CMK (cell line): ENCODE results near the gene CHRNB2.
A peak's percentile ranks its signal among the peaks of the same experiment; 100 is the strongest.

ENCODE experiments used
- DNase-seq: peaks from one replicate; pipeline ENCODE4 v3.0.0-alpha.2; 2010; ENCODE audit warnings: low read depth

The CHRNB2 gene

DNA sequence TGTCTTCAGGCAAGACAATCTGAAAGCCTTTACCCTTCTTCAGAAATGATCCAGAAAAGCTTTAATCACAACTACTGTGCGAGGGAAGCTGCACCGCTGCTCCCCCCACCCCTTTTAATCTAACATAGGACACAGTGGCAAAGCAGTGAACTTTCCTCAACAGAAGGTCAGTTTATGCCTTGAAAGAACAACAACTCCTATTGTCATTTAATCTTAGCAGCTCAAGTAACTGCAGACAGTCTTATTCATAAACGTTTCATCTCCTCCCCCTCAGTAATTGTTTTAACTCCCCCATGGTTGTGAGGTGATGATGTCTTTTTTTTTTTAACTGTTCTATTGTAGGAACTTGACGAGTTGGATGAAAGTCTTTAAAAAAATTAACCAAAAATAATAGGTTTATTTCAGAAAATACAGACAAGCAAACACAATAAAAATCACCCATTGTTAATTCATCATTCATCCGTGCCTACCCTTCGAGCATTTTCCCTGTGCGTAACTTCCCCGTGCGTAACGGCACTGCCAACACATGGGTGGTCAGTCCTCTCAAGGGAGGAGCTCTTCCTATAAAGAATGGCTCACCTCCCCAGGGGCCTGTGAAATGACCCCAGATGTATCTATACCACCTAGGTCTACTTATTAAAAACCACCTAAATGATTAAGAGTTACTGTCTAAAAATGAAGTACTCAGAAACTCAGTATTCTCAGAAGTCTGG lies 43.7 kb downstream of the CHRNB2 start:
- no peak for DNase-seq

DNA sequence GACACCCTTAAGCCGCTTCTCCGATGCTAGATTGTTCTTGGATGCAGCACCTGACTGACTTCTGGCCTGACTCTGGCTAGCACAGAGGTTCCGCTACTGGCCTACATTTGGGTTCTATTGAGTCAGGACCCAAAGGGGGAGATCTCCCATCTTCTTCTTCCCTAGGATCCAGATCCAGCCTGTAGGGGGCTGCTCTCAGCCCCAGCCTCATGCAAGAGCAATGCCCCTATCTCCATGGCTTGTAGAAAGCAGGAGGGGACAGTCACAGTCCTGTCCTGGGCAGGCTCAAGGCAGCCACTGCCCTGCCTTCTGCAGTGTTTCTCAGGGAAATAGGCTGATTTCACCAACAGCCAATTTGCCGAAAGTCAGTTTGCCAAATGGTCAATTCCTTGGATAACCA lies 46.7 kb downstream of the CHRNB2 start:
- DNase-seq, result no peak

DNA sequence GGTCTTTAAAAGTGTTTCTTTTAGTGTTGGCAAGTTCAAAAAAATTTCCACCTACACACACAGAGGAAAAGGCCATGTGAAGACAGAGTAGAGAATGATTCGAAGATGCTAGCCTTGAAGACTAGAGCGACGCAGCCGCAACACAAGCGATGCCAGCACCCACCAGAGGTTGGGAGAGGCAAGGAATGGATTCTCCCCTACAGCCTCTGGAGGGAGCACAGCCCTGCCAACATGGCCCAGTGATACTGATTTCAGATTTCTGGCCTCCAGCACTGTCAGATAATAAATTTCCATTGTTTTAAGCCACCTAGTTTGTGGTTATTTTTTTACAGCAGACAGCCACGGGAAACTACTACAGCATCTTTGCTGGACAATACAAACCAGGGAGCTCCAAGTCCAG lies 47.3 kb downstream of the CHRNB2 start:
- no peak for DNase-seq

DNA sequence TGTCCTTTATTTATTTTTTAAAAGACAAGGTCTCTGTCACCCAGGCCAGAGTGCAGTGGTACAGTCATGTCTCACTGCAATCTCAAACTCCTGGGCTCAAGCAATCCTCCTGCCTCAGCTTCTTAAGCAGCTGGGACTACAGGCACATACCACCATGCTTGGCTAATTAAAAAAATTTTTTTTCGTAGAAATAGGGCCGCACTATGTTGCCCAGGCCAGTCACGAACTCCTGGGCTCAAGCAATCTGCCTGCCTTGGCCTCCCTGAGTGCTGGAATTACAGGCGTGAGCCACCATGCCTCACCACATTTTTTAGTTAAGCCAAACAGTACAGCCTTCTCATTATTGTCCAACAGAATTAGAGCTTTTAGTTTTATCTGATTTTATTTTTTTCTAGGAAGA lies 47.8 kb downstream of the CHRNB2 start:
- DNase-seq, result no peak

DNA sequence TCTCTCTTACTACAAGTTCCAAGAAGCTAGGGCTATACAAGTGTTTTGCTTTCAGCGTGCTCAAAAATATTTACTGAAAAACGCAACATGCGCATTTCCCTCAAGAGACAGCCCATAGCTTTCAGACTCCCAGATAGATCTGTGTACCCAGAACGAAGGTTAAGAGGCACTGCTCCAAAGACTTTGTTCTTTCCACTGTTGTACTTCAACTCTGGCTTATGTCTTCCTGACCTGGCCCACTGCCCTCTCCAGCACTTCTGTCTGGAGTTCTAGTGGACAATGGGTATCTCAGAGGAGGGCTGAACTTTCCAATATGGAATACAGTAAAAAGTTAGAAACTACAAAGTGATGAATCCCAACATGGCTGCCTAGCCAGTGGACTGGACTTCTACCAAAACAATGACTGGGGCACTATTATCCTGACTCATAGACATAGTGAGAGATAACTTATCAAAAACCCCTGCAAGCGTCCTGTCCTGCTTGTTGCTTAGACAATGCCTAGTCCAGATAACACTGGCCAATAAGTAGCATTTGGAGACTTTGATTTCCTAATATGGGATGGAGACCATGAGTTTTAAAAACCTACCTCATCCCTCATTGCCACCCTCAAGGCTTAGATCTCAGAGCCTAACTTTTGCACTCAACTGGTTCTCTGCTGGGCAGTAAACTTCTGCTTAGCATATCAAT lies 49.2 kb downstream of the CHRNB2 start:
- DNase-seq, result no peak

DNA sequence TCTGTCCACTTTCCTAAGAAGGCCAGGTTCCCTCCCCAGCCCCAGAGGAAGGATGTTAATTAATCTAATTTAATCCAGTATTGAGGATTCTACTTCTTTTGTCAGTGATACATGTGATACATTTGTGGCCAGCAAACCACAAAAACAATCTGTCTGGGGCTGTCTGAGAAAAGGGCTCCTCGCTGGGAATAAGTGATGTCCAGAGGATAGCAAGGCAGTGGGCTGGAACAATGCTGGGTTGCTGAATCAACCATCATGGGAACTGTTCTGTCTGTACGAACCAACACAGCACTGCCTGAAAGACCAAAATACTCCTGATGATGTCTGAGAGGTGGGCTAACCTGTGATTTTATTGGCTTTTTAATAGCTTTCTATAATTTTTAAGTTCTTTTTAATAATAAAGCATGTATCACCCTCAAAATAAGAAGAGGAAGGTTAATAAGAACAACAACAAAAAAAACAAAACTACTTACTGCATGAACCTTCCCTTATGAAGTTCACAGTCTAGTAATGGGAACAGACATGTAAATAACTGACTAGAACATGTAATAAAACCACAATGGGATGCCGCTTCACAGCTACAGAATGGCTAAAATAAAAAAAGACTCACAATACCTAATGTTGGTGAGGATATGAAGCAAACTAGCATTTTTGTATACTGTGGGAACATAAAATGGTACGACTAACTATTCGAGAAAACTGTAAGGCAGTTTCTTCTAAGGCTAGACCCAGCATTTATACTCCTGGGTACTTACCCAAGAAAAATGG lies 51.8 kb downstream of the CHRNB2 start:
- DNase-seq, result no peak

DNA sequence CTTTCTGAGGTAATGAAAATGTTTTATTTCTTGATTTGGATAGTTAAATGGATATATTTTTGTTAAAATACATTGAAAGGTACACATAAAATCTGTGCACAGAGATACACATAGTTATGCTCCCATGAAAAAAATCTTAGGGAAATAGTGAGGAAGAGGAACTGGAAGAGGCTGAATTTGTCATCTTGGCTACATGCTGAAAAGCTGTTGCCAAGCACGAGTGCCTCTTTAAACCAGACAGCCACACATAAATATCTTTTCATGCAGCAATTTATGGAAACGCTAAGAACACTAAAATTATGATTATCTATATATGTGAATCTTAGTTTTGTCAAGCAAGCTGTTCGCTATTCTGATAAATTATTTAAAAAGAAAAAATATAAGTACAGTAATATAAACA lies 53.2 kb downstream of the CHRNB2 start:
- no peak for DNase-seq

DNA sequence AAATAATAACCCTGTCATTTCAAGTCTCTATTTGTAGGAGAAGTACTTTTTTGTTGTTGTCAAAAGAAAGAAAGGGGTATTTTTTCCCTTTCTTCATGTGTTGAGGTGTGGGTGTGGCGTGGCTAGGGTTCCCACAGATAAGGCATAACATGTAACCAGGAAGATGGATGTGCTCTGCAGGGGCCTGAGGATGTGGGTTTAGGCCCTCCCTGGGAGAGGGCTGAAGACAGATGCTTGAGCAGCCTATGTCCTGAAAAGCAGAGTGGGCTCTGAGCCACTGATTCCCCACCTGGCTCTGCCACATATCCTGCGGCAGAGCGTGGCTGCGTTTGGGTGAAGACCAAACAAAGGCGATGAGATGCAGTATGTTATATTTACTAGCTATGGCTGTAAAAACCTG lies 54.3 kb downstream of the CHRNB2 start:
- no peak for DNase-seq

DNA sequence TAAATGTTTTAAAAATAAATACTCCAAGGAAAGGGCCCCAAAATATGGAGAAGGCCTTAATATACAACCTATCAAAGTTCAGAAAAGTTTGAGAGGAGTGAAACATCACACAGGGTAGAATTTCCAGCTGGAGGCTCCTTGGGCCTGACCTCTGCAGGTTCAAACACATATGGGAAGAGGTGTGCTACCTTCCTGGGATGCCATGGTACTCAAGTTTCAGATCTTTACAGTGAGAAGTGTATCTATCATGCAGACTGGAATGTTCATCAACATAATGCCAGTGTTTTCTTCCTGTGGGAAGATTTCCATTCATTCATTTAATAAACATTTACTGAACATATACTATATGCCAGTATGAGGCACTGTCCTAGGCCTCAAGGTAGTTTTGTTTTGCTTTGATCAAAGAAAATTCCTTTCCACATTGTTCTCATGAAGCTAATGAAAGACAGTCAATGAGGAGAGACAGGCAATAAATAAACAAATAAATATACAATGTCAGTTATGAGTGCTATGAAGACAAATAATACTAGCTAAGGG lies 55.0 kb downstream of the CHRNB2 start:
- no peak for DNase-seq

DNA sequence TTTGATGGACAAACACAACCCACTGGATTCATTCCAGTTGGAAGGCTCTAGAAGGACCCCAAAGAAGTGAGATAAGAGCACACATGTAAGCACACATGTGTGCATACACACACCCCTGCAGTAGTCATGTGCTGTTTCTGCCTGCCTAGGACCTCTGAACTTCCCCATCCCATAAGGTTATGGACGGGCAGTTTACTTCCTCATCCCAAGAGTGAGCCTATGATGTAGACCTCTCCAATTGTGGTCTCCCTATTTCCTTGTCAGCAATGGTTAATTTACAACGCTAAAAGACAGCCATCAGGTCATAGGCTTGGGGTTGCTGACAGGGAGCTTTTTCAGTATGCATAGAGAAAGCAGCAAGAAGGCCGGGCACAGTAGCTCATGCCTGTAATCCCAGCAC lies 55.8 kb downstream of the CHRNB2 start:
- no peak for DNase-seq

DNA sequence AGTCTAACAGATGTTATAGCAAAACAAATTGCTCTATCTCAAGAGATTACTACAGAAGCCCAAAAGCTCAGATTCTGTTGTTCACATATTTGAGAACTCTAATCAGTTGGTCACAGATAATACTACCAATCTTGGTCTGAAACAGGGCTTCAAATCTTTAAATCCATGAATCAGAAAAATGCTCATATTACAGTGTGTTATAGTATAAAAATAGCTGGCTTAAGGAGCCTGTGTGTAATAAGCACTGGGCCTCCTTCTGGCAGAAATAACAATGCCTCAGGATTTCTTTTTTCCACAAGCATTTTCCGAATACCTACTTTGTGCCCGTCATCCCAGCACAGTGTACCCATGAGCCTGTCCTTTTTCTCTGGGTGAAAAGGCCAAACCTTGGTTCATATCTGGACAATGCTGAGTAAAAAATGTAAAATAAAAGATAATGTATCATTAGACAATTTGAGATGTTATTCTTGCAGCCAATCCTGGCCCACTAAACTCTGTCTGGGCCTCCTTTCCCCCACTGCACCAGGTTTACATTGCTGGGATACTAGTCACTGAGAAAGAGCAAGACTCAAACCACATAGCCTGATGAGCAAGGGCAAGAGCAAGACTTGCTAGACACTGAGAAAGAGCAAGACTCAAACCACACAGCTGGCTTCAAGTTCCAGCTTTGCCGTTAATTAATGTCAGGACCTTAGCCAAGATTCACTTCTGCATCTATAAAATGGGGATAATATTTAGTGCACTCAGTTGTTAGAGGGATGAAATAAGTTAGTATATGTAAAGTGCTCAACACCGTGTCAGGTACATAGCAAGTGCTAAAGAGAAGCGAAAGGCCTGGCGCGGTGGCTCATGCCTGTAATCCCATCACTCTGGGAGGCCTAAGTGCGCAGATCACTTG lies 57.4 kb downstream of the CHRNB2 start:
- no peak for DNase-seq

DNA sequence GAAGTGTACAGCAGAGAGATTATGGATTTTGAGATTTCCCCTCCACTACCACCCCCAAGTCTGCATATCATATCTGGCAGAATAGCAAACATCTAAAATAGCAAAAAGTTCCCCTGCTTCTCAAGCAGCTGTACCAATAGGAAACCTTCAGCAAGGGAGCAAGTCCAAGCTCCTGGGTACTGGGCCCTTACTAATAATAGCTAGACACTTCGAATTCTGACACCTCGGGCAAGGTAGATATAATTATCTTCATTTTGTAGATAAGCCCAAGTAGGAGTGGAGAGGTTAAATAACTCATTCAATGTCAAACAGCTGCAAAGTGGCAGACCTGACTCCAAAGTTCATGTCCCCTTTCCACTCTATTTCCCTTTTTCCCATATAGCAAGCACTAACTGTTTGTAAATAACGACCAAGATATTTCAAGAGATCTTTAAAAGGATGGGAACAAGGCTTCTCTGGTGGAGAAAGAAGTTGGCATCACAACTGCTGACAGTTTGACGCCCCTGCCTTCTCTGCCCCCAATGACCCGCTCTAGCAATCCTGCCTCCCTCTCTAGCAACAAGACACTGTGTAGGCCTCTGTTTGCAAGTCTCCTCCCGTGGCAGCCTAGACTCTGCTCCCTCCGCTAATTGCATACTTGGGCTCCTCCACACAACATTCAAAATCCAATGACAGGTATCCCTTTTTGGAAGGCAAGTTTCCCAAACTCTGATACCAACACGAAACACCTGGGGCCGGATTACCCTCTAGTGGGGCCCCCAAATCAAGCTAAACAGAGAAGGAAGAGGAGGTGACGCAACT lies 59.1 kb downstream of the CHRNB2 start:
- DNase-seq, result no peak

DNA sequence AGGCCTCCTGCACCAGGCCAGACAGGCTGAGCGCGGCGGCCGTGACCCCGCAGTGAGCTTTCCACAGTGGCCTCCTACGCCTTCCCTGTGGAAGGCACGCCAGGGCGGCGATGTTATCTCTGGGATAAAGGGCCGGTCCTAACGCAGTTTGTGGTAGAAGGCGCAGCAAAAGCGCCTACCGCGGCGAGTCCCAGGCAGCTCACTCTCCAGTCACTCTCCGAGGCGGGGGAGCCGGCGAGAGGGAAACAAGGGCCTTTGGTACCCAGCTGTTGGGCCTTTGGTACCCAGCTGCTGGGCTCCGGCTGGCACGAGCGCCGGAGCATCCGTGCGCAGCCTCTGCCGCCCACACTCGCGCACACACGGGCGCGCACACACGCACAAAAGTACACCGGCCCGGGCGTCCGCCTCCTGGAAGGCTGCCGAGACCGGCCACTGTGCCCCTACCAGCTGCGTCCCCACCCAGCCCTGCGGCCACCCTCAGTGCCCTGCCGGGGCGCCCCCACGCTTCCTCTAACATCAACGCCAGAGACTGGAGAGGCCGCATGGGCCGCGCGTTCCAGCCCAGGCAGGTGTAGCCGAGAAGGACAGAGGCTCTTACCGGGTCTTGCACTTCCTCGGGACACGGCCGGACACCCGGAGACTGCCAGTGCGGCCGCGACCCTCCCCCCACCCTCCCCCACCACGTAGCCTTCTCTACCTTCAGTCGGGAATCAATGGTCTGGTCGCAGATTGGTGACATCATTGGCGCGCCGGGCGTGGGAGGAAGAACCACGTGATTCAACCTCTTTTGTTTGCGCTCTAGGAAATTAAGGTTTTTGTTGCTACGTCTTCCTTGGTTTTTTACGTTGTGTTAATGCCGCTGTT lies 59.9 kb downstream of the CHRNB2 start:
- DNase-seq, result peak; percentile 83

DNA sequence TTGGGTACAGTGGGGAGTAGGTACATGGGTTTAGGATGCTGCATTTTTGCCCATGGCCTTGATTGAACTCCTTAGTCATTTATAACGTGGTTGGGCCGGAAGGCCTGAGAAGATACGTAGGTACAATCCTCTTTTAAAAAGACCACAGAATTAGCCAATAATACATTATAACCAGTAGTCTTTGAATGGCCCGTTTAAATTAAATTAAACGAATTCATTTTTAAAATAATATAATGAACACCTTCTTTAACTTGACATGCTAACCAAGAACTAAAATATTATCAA lies 60.5 kb downstream of the CHRNB2 start:
- DNase-seq, result no peak

DNA sequence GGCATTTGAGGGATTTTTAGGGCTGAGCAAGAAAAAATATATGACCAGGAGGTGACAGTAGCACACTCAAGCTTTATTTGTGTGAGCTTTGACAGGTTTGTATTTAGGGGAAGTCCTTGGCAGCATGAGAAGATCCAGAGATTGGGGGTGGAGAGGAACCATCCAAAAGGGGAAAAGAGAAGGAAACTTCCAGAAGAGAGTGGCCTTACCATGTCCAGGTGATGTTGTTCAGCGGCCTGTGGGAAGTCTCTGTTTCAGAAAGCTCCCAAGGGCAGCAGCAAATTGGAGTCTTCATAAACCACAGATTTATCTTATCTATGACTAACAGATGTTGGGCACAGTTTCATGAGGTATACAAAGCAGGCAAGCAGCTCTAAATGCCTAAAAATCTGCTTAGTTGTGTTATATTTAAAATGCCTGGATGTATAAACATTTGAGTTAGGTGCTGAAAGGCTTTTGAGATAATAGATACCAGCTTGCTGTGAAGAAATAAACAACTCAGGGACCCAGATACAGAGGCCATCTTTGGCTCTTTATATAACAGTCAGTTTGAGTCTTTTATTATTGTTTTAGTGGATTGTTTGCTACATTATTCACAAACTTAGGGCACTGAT lies 61.6 kb downstream of the CHRNB2 start:
- peak; percentile 88 for DNase-seq
